ENCODE measurements around the gene ADCY5. TPM values are rescaled to one million over a fixed set of nuclear protein-coding genes. Genes with fewer than 3 reads are reported as not detected.

The ADCY5 gene
- total RNA-seq, 2 donors from 2014 or later = 5.6 to 7.8 TPM

DNA sequence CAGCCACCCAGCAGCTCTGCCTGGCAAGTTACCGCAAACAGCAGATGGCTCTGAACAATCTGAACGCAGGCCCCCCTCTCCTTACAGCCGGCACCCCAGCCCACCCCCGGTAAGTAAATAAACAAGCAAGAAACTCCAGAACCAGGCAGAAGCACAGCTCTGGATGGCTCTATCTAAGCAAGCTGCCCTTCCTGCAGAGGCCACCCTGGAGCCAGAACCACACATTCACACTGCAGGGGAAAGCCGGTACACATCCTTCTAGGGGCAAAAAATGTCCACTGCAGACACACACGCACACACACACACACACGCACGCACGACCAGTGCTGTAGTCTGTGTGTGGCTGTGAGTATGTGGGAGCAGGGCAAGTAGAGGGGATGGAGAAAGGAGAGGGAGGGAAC, 63.9 kb downstream of the ADCY5 start:
- Histone ChIP-seq H3K36me3 (no peaks in the 10 kb centered on the region), H3K9ac (ENCODE audit: low read depth in 2 of 2, low read length in 2 of 2) (no peak overlapping the region), H3K9me3 (no peaks in the 10 kb centered on the region), H3K27me3 (no peaks in the 10 kb centered on the region), H3K4me1 (no peaks in the 10 kb centered on the region), H3K27ac (no peak overlapping the region), H3K4me3 (no peak overlapping the region)
- peak; percentile 39 for DNase-seq
- intact Hi-C loops (cut with DNase I) = no loop called here
- TF ChIP-seq, protein P1, sequence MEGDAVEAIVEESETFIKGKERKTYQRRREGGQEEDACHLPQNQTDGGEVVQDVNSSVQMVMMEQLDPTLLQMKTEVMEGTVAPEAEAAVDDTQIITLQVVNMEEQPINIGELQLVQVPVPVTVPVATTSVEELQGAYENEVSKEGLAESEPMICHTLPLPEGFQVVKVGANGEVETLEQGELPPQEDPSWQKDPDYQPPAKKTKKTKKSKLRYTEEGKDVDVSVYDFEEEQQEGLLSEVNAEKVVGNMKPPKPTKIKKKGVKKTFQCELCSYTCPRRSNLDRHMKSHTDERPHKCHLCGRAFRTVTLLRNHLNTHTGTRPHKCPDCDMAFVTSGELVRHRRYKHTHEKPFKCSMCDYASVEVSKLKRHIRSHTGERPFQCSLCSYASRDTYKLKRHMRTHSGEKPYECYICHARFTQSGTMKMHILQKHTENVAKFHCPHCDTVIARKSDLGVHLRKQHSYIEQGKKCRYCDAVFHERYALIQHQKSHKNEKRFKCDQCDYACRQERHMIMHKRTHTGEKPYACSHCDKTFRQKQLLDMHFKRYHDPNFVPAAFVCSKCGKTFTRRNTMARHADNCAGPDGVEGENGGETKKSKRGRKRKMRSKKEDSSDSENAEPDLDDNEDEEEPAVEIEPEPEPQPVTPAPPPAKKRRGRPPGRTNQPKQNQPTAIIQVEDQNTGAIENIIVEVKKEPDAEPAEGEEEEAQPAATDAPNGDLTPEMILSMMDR (IDR thresholded peaks at IDR 0.05) = no peak

DNA sequence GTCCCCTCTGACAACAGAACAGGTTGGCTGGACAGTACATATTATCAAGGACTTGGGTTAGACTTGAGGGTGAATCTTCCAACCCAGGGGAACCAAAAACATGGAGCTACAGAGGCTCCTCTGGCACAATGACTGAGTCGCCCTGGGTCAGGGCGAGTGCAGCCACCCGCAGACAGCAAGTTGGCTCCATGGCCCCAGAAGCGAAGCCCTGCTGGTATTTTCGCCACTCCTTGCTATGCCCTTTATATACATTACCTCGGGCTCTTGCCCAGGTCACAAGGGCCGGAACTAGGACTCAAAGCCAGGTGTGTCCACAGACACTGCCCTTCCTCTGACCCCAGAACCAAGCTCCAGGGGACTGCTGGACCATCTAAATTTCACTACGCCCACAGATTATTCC, 64.6 kb downstream of the ADCY5 start:
- H3K27ac ChIP-seq = no peak overlapping the region
- H3K4me3 ChIP-seq = no peak overlapping the region
- no peaks in the 10 kb centered on the region for H3K4me1 ChIP-seq
- intact Hi-C loops (cut with DNase I) = no loop called here
- no peaks in the 10 kb centered on the region for H3K9me3 ChIP-seq
- H3K9ac ChIP-seq (ENCODE audit: low read depth in 2 of 2, low read length in 2 of 2) = peak overlapping the region in 1 of 2 donors; percentile 23
- no peaks in the 10 kb centered on the region for H3K27me3 ChIP-seq
- no peak for DNase-seq
- TF ChIP-seq, protein P1 (IDR thresholded peaks at IDR 0.05) = no peak
- no peaks in the 10 kb centered on the region for H3K36me3 ChIP-seq

DNA sequence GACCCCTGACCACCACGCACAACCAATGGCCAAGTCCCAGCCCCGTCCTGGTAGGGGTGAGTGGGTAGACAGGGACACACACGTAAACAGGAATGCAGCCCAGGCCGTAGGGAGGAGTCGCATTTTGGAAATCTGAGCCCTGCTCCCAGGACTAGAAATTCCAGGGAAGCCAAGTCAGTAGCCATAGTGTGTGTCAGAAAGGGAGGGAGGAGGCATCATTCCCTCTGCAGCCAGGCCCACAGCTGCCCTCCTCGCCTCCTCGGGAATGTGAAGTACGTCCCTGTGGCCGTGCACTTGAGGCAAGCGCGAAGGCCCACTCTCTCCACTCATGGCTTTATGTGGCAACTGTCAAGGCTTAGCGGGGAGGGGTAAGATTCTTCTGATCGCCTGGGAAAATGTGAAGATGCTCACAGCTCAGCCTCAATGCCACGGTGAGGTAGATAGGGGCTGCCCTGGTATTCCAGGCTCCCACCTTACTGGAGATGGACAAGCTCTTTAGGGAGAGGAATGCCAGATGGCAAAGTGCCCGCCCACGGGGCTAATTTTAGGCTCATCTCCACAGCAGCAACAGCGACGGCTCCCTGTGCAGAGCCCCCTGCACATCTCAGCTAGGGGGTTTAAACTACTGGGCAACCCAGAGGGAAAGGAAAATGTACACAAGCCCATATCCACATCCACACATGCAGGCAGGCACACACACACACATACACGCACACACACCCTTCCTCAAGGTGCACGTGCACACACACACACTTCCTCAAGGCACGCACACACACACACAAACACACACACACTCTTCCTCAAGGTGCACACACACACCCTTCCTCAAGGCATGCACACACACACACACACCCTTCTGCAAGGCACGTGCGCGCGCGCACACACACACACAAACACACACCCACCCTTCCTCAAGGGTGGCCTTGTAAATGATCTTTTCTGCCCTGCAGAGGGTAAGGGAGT, 65.5 kb downstream of the ADCY5 start:
- intact Hi-C loops (cut with DNase I) = no loop called here
- H3K27ac ChIP-seq = no peak overlapping the region
- H3K36me3 ChIP-seq = no peaks in the 10 kb centered on the region
- no peaks in the 10 kb centered on the region for H3K9me3 ChIP-seq
- TF ChIP-seq, protein P1 (IDR thresholded peaks at IDR 0.05) = no peak
- DNase-seq = no peak
- H3K4me3 ChIP-seq = no peak overlapping the region
- no peak overlapping the region for H3K9ac ChIP-seq (ENCODE audit: low read depth in 2 of 2, low read length in 2 of 2)
- H3K4me1 ChIP-seq = no peaks in the 10 kb centered on the region
- no peaks in the 10 kb centered on the region for H3K27me3 ChIP-seq

DNA sequence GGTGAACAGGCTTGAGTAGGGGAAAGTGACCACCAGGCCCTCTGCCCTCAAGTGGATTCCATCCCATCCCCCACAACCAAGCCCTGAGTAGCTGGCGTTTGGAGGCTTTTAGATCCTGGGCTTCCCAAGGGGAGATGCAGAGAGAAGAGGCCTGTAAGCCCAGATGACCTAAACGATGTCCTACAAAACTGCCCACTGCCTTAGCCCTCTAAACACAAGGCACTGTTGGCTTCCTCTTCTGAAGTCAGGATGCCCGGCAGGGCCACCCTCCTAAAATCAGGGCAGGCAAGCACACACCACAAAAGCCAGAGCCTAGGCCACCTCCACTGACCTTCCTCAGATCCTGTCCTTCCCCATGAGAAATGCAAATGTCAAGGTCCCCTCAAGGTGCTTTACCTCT, 68.6 kb downstream of the ADCY5 start:
- H3K27ac ChIP-seq = no peak overlapping the region
- H3K9ac ChIP-seq (ENCODE audit: low read depth in 2 of 2, low read length in 2 of 2) = no peak overlapping the region
- TF ChIP-seq, protein P1 (IDR thresholded peaks at IDR 0.05) = no peak
- no peaks in the 10 kb centered on the region for H3K4me1 ChIP-seq
- no peak overlapping the region for H3K4me3 ChIP-seq
- no peaks in the 10 kb centered on the region for H3K36me3 ChIP-seq
- DNase-seq = no peak
- no peaks in the 10 kb centered on the region for H3K9me3 ChIP-seq
- no peaks in the 10 kb centered on the region for H3K27me3 ChIP-seq
- intact Hi-C loops (cut with DNase I) = no loop called here

DNA sequence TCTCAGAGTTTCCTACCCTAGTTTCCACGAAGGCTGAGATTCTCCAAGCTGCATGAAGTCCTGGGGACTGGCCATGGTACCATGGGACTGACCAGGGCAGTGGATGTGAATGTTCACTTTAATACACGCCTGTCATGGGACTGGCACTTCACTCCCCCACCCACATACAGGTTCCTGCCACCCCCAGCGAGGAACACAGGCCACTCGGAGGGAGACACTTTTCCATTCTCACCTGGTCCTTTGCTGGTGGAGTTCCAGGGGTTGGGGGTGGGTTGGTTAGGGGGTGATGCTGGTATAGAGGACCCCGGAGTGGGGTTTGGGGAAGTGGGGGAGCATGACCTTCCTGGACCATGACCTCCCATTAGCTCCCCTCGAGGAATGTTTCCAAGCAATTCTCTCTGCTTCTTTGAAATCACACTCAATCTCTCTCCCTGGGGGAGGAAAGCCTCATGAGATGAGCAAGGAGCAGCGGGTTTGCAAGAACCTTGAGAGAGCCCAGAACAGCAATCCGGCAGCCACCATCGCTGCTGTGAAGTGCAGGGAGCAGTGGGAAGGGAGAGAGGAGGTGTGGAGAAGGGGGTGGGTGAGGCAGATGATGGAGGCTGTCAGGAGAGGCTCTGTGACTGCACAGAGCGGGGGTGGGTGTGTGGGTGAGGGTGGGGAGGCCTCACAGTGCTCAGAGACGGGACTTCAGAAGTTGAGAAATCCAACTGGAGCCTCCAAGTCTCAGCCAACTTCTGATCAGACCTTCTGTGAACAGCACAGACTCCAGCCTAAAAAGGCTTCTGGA, 69.7 kb downstream of the ADCY5 start:
- Histone ChIP-seq H3K4me3 (no peak overlapping the region), H3K4me1 (no peaks in the 10 kb centered on the region), H3K27me3 (no peaks in the 10 kb centered on the region), H3K36me3 (no peaks in the 10 kb centered on the region), H3K9ac (ENCODE audit: low read depth in 2 of 2, low read length in 2 of 2) (no peak overlapping the region), H3K9me3 (no peaks in the 10 kb centered on the region), H3K27ac (no peak overlapping the region)
- TF ChIP-seq, protein P1 (IDR thresholded peaks at IDR 0.05) = no peak
- intact Hi-C loops (cut with DNase I) = no loop called here
- no peak for DNase-seq
